ENCODE results near the gene ERCC6. TPM values are rescaled to one million over a fixed set of nuclear protein-coding genes. Genes with fewer than 3 reads are reported as not detected.

ERCC6 gene
- total RNA-seq, 4 donors from 2014 or later: 11.6 to 21.0 (median 17.5) TPM

DNA sequence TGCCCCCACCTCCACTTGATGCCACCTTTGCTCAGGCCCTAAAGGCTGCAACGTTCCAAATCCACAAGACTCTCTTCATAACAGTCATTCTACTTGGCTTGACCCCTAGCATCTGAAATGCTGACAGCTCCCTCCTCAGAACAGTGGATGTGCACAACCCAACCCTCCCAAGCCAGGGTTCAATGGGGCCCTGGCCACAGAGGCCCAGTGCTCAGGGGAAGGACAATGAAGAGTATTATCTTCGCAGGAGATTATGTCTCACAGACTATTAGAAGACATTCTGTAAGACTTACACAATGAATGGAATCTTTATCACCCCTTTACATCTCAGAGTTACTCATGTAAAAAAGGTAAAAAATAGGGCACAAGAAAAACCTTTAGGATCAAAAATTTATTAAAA is 20.4 kb downstream of the ERCC6 start:
- Histone ChIP-seq H3K27ac (no peak overlapping the region), H3K9me3 (no peaks in the 10 kb centered on the region), H3K36me3 (peaks cover 0 to 46% (median 5%) of the 10 kb centered on the region in 3 donors), H3K4me3 (no peak overlapping the region), H3K4me1 (no peaks in the 10 kb centered on the region), H3K27me3 (no peaks in the 10 kb centered on the region)
- no peak for TF ChIP-seq POLR2A (IDR thresholded peaks at IDR 0.05)
- no peak for TF ChIP-seq EP300 (IDR thresholded peaks at IDR 0.05)
- TF ChIP-seq, protein P1, sequence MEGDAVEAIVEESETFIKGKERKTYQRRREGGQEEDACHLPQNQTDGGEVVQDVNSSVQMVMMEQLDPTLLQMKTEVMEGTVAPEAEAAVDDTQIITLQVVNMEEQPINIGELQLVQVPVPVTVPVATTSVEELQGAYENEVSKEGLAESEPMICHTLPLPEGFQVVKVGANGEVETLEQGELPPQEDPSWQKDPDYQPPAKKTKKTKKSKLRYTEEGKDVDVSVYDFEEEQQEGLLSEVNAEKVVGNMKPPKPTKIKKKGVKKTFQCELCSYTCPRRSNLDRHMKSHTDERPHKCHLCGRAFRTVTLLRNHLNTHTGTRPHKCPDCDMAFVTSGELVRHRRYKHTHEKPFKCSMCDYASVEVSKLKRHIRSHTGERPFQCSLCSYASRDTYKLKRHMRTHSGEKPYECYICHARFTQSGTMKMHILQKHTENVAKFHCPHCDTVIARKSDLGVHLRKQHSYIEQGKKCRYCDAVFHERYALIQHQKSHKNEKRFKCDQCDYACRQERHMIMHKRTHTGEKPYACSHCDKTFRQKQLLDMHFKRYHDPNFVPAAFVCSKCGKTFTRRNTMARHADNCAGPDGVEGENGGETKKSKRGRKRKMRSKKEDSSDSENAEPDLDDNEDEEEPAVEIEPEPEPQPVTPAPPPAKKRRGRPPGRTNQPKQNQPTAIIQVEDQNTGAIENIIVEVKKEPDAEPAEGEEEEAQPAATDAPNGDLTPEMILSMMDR (IDR thresholded peaks at IDR 0.05): no peak
- WGBS, 2 donors: 57 to 59% methylated on average over 2 of the region's 2 CpGs
- no peak for DNase-seq (ENCODE audit: low spot score in 2 of 2)

DNA sequence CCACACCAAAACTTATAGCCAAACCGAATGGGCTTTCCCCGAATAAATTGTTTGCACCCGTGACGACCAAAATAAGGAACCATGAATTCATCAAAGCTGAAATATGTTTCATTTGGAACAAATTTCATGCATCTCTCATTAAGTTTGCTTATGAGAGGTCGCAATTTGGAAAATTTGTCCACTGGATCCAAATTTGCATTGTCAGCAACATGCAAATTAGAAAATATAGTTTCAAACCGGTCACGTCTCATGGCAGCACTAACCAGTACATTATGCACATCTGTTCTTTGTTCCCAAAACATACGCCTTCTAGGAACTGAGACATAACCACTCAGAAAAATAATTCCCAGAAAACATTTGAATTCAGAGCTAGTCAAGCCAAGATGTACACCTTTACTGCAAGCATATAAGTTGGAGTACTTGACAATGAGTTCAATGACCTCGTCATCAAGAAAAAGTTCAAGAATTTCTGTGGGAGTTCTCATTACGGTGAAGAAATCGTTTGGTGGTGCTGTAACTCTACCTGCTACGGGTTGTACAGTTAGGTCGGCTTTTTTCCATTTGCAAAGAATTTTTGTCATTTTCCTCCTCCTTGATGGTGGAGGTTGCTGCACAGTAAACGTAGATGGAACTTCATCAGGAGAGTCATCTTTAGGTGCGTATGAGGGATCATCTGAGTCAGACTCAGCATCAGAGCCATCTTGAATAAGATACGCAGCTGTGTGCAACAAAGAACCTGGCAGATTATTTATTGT is 22.5 kb downstream of the ERCC6 start:
- no peak for DNase-seq (ENCODE audit: low spot score in 2 of 2)
- H3K4me1 ChIP-seq: no peaks in the 10 kb centered on the region
- no peaks in the 10 kb centered on the region for H3K9me3 ChIP-seq
- no peak overlapping the region for H3K27ac ChIP-seq
- no peak overlapping the region for H3K4me3 ChIP-seq
- no peak for TF ChIP-seq POLR2A (IDR thresholded peaks at IDR 0.05)
- TF ChIP-seq, protein P1 (IDR thresholded peaks at IDR 0.05): no peak
- no peak for TF ChIP-seq EP300 (IDR thresholded peaks at IDR 0.05)
- 90 to 92% methylated on average over 16 of the region's 16 CpGs for WGBS, 2 donors
- H3K36me3 ChIP-seq: peaks cover 0 to 30% (median 5%) of the 10 kb centered on the region in 3 donors
- no peaks in the 10 kb centered on the region for H3K27me3 ChIP-seq

DNA sequence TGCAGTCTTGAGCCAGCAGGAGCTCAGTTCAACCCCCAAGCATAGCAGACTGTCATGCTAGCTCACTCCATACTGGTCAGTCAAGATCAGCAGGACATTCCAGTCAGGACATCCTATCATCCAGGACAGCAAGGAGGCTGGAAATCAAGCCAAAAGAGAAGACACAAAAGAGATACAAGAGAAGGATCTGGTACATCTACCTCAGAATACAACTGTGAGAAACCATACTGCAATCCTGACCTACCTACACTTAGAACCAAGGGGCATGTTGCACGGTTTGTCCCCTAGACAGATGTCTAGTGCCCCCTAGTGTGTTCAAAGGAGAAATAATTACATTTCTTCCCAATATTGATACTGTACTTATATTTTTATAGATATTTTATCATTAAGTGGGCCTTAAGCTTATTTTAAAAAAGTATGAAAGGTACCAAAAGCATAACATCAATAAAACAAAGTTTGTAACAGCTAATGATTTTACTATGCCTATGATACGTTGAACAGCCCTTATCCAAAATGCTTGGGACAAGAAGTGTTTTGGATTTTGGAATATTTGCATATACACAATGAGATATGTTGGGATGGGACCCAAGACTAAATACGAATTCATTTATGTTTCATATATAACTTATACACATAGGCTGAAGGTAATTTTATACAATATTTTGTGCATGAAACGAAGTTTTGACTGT is 26.7 kb downstream of the ERCC6 start:
- Histone ChIP-seq H3K9me3 (no peaks in the 10 kb centered on the region), H3K4me1 (peaks cover 0 to 12% (median 3%) of the 10 kb centered on the region in 4 donors), H3K36me3 (peaks cover 0 to 20% (median 5%) of the 10 kb centered on the region in 3 donors), H3K27me3 (no peaks in the 10 kb centered on the region), H3K27ac (no peak overlapping the region), H3K4me3 (no peak overlapping the region)
- no peak for TF ChIP-seq EP300 (IDR thresholded peaks at IDR 0.05)
- TF ChIP-seq POLR2A (IDR thresholded peaks at IDR 0.05): no peak
- TF ChIP-seq, protein P1 (IDR thresholded peaks at IDR 0.05): peak; percentile 14 to 46 (median 26)
- DNase-seq (ENCODE audit: low spot score in 2 of 2): no peak
- WGBS, 2 donors: 64 to 65% methylated on average over 4 of the region's 4 CpGs

DNA sequence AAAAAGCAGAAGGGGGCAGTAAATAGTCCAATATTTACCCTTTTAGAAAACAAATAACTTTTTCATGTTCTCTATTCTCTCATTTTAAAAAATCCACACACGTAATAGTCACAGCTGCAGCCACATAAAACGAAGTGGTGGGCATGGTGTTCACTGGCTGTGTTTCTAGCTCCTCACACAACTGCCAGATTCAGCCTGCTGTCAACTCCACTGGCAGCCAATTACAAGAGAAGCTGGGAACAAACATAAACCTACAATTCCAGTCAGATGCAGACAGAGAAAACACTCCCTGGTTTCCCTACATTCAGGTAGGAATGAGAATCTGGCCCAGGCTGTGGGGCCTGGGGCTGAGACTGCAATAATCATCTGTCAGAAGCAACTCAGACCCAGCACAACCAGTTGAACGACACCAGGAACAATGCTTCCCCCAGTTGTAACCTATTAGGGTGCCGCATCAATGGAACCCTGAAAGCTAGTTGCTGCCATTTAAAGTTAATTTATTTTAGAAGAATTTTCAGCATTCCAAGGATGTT is 29.1 kb downstream of the ERCC6 start:
- 78 to 81% methylated on average over 4 of the region's 4 CpGs for WGBS, 2 donors
- peaks cover 0 to 12% (median 3%) of the 10 kb centered on the region in 4 donors for H3K4me1 ChIP-seq
- no peaks in the 10 kb centered on the region for H3K9me3 ChIP-seq
- no peaks in the 10 kb centered on the region for H3K36me3 ChIP-seq
- no peaks in the 10 kb centered on the region for H3K27me3 ChIP-seq
- no peak overlapping the region for H3K27ac ChIP-seq
- no peak for DNase-seq (ENCODE audit: low spot score in 2 of 2)
- TF ChIP-seq POLR2A (IDR thresholded peaks at IDR 0.05): no peak
- TF ChIP-seq EP300 (IDR thresholded peaks at IDR 0.05): no peak
- TF ChIP-seq, protein P1 (IDR thresholded peaks at IDR 0.05): no peak
- no peak overlapping the region for H3K4me3 ChIP-seq

DNA sequence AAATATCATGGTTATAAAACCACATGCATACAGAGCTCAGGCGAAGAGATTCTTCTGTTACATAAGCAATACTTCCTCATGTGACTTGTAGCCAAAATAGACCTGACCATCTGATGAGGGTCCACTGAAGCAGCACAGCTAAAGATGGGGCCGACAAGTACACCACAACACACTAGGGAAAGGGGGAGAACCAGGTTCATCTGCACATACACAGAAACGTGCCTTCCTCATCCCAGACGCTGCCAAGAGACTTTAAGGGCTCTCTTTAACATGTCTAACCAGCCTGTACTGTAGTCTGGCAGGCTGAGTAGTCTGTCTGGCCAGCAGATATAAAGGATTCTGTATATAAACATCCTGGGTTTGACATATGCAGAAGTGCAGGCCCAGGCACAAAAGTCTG is 30.3 kb downstream of the ERCC6 start:
- Histone ChIP-seq H3K9me3 (no peaks in the 10 kb centered on the region), H3K4me3 (no peak overlapping the region), H3K36me3 (no peaks in the 10 kb centered on the region), H3K27me3 (no peaks in the 10 kb centered on the region), H3K27ac (no peak overlapping the region), H3K4me1 (peaks cover 0 to 12% (median 3%) of the 10 kb centered on the region in 4 donors)
- 50 to 60% methylated on average over 4 of the region's 4 CpGs for WGBS, 2 donors
- DNase-seq (ENCODE audit: low spot score in 2 of 2): no peak
- no peak for TF ChIP-seq EP300 (IDR thresholded peaks at IDR 0.05)
- TF ChIP-seq, protein P1 (IDR thresholded peaks at IDR 0.05): no peak
- no peak for TF ChIP-seq POLR2A (IDR thresholded peaks at IDR 0.05)

All from tibial nerve (tissue), 4 donors.